ENCODE data around the gene KLB. TPM values are rescaled to one million over a fixed set of nuclear protein-coding genes. Genes with fewer than 3 reads are reported as not detected.
A peak's percentile ranks its signal among the peaks of the same experiment; 100 is the strongest.
"Not testable (repeated sequence)": the region's sequence is repeated elsewhere in the genome, so short reads cannot be mapped to it uniquely, and the experiment has no call there.

Gene KLB
- total RNA-seq, 8 experiments from 2014 or later, result 0.54 to 3.7 (median 0.80) TPM

GRCh38 chr4:39455486-39455885 lies 48.8 kb downstream of the KLB start:
- Histone ChIP-seq H3K27ac (no peak overlapping the region), H3K4me3 (no peak overlapping the region), H3K4me1 (replicated peaks in 1 of 2) (peaks cover 14 to 15% of the 10 kb centered on the region in 2 donors)
- WGBS, 10 experiments, result 78 to 100% (median 91%) methylated on average over 1 to 6 of the region's 6 CpGs; no CpG with 5 or more reads in 2 of the 10 experiments
- ATAC-seq (replicated peaks in 6 of 8), result no peak
- in situ Hi-C loops (cut with MboI; ENCODE audit: low pct_unique_long_range_greater_than_20kb in 2 of 9, low sequenced_read_pairs in 9 of 9, unreplicated experiment in 9 of 9), result loop anchor here in 2 of 9 experiments (25.0 kb wide), 1 partner anchor 507 kb away; no protein-coding TSS in a partner anchor

- Histone ChIP-seq H3K4me1 (replicated peaks in 1 of 2) (peaks cover 14 to 15% of the 10 kb centered on the region in 2 donors), H3K4me3 (peak overlapping the region; percentile 72 to 98 (median 79)), H3K27ac (no peak overlapping the region)
- 7 to 88% (median 78%) methylated on average over 1 to 10 of the region's 10 CpGs for WGBS, 10 experiments
- in situ Hi-C loops (cut with MboI; ENCODE audit: low pct_unique_long_range_greater_than_20kb in 2 of 9, low sequenced_read_pairs in 9 of 9, unreplicated experiment in 9 of 9), result loop anchor here in 2 of 9 experiments (25.0 kb wide), 1 partner anchor 505 kb away; no protein-coding TSS in a partner anchor
- ATAC-seq (replicated peaks in 6 of 8), result no peak
Observed at GRCh38 chr4:39456946-39457763, 50.4 kb downstream of the KLB start.

DNA sequence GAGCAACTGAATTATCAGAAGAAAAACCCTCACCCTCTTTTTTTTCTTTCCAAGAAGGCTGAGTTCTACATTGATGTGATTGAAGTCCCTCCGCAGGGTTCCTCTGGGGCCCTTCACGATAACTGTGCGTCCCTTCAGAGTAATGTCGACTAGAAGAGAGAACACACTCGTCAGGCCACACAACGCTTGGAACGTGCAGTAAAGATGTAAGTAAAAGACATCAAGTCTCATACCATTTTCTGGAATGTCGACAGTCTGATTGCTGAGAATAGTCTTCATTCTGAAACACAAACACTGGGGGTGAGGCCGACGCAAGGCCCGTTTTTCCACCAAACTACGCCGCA lies 51.4 kb downstream of the KLB start:
- 0 to 4% (median 0%) methylated on average over 2 to 5 of the region's 13 CpGs; no CpG with 5 or more reads in 4 of the 10 experiments for WGBS, 10 experiments
- in situ Hi-C loops (cut with MboI; ENCODE audit: low pct_unique_long_range_greater_than_20kb in 2 of 9, low sequenced_read_pairs in 9 of 9, unreplicated experiment in 9 of 9), result loop anchor here in 2 of 9 experiments (25.0 kb wide), 1 partner anchor 504 kb away; no protein-coding TSS in a partner anchor
- H3K4me3 ChIP-seq, result peak overlapping the region; percentile 72 to 98 (median 79)
- H3K27ac ChIP-seq, result peak overlapping the region; percentile 77 to 91
- H3K4me1 ChIP-seq (replicated peaks in 1 of 2), result peaks cover 14 to 15% of the 10 kb centered on the region in 2 donors
- ATAC-seq (replicated peaks in 6 of 8), result not testable (repeated sequence)

GRCh38 chr4:39458505-39459300 lies 52.0 kb downstream of the KLB start, which contains the start of the genes LIAS and RPL9:
Gene LIAS (plus strand): TSS chr4:39459056. CDS start chr4:39459118, 62 bp downstream.
Gene RPL9 (minus strand): TSS chr4:39458922. CDS start chr4:39458439, 483 bp downstream.
- in situ Hi-C loops (cut with MboI; ENCODE audit: low pct_unique_long_range_greater_than_20kb in 2 of 9, low sequenced_read_pairs in 9 of 9, unreplicated experiment in 9 of 9), result loop anchor here in 2 of 9 experiments (25.0 kb wide), 1 partner anchor 504 kb away; no protein-coding TSS in a partner anchor
- WGBS, 10 experiments, result 0 to 2% (median 0%) methylated on average over 5 to 35 of the region's 55 CpGs; no CpG with 5 or more reads in 3 of the 10 experiments
- ATAC-seq (replicated peaks in 6 of 8), result peak; percentile 85 to 98 (median 96)
- peaks cover 14 to 15% of the 10 kb centered on the region in 2 donors for H3K4me1 ChIP-seq (replicated peaks in 1 of 2)
- peak within 1 kb of the TSS; percentile 72 to 98 (median 79) for H3K4me3 ChIP-seq
- H3K27ac ChIP-seq, result peak within 1 kb of the TSS; percentile 77 to 91

GRCh38 chr4:39464886-39465501 lies 58.3 kb downstream of the KLB start:
- peak; percentile 43 to 97 (median 79) for ATAC-seq (replicated peaks in 6 of 8)
- in situ Hi-C loops (cut with MboI; ENCODE audit: low pct_unique_long_range_greater_than_20kb in 2 of 9, low sequenced_read_pairs in 9 of 9, unreplicated experiment in 9 of 9), result loop anchor here in 2 of 9 experiments (25.0 kb wide), 1 partner anchor 497 kb away; no protein-coding TSS in a partner anchor
- no peak overlapping the region for H3K4me3 ChIP-seq

GRCh38 chr4:39466747-39467146 lies 60.0 kb downstream of the KLB start:
- Histone ChIP-seq H3K27ac (no peak overlapping the region), H3K4me3 (no peak overlapping the region), H3K4me1 (replicated peaks in 1 of 2) (peaks cover 0 to 3% of the 10 kb centered on the region in 2 donors)
- in situ Hi-C loops (cut with MboI; ENCODE audit: low pct_unique_long_range_greater_than_20kb in 2 of 9, low sequenced_read_pairs in 9 of 9, unreplicated experiment in 9 of 9), result loop anchor here in 2 of 9 experiments (25.0 kb wide), 1 partner anchor 496 kb away; no protein-coding TSS in a partner anchor
- peak in 3 of 8 experiments; percentile 20 to 30 (median 26) for ATAC-seq (replicated peaks in 6 of 8)
- WGBS, 10 experiments, result 0 to 80% (median 38%) methylated on average over 1 to 4 of the region's 4 CpGs

More at GRCh38 chr4:39464886-39465501, 58.3 kb downstream of the KLB start:
- 7 to 93% (median 80%) methylated on average over 1 to 2 of the region's 2 CpGs; no CpG with 5 or more reads in 4 of the 10 experiments for WGBS, 10 experiments
- peak overlapping the region; percentile 65 to 72 for H3K27ac ChIP-seq
- H3K4me1 ChIP-seq (replicated peaks in 1 of 2), result peaks cover 2 to 4% of the 10 kb centered on the region in 2 donors

DNA sequence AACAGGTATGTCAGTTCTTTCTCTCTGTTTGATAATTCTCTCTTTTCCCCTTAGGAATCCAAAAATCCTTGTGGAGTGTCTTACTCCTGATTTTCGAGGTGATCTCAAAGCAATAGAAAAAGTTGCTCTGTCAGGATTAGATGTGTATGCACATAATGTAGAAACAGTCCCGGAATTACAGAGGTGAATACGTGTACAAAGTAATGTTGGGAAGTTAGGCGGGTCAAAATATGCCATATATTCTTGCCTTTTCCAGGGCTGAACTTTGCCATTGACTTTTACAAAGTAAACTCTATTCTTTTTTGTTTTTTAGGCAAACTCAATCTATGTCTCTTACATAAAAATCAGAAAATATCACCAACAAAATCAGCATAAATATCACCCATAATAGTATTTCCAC lies 60.7 kb downstream of the KLB start:
- H3K4me3 ChIP-seq, result no peak overlapping the region
- ATAC-seq (replicated peaks in 6 of 8), result peak in 3 of 8 experiments; percentile 67 to 73 (median 68)
- peaks cover 0 to 3% of the 10 kb centered on the region in 2 donors for H3K4me1 ChIP-seq (replicated peaks in 1 of 2)
- in situ Hi-C loops (cut with MboI; ENCODE audit: low pct_unique_long_range_greater_than_20kb in 2 of 9, low sequenced_read_pairs in 9 of 9, unreplicated experiment in 9 of 9), result loop anchor here in 2 of 9 experiments (25.0 kb wide), 1 partner anchor 495 kb away; no protein-coding TSS in a partner anchor
- 0 to 100% (median 64%) methylated on average over 1 to 4 of the region's 4 CpGs; no CpG with 5 or more reads in 2 of the 10 experiments for WGBS, 10 experiments
- no peak overlapping the region for H3K27ac ChIP-seq

GRCh38 chr4:39469429-39470077 lies 62.8 kb downstream of the KLB start:
- H3K4me1 ChIP-seq (replicated peaks in 1 of 2), result peaks cover 0 to 3% of the 10 kb centered on the region in 2 donors
- 0 to 95% (median 72%) methylated on average over 1 to 4 of the region's 4 CpGs for WGBS, 10 experiments
- H3K4me3 ChIP-seq, result no peak overlapping the region
- in situ Hi-C loops (cut with MboI; ENCODE audit: low pct_unique_long_range_greater_than_20kb in 2 of 9, low sequenced_read_pairs in 9 of 9, unreplicated experiment in 9 of 9), result loop anchor here in 2 of 9 experiments (25.0 kb wide), 1 partner anchor 493 kb away; no protein-coding TSS in a partner anchor
- peak; percentile 44 to 78 (median 66) for ATAC-seq (replicated peaks in 6 of 8)
- no peak overlapping the region for H3K27ac ChIP-seq

GRCh38 chr4:39470402-39470801 lies 63.7 kb downstream of the KLB start:
- WGBS, 10 experiments, result 75 to 100% (median 100%) methylated on average over 1 of the region's 1 CpG; no CpG with 5 or more reads in 1 of the 10 experiments
- H3K27ac ChIP-seq, result no peak overlapping the region
- in situ Hi-C loops (cut with MboI; ENCODE audit: low pct_unique_long_range_greater_than_20kb in 2 of 9, low sequenced_read_pairs in 9 of 9, unreplicated experiment in 9 of 9), result loop anchor here in 2 of 9 experiments (25.0 kb wide), 1 partner anchor 492 kb away; no protein-coding TSS in a partner anchor
- no peaks in the 10 kb centered on the region for H3K4me1 ChIP-seq (replicated peaks in 1 of 2)
- ATAC-seq (replicated peaks in 6 of 8), result no peak
- H3K4me3 ChIP-seq, result no peak overlapping the region

DNA sequence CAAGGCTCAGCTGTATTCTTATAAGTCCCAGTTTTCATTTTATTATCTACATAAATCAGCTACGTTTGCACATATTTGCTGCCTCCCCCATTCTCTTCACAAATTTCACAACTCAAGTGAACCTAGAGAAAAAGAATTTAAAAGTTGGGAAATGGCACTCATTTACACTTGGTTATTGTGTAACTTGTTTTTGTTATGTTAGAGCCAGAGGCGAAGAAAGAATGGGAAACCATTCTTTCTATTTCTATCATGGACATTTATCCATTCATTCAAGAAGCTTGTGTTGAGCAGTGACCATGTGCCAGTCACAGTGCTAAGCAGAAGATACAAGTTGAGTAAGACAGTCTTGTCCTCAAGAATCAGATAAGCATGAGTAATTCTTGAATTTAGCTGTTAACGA lies 65.7 kb downstream of the KLB start:
- in situ Hi-C loops (cut with MboI; ENCODE audit: low pct_unique_long_range_greater_than_20kb in 2 of 9, low sequenced_read_pairs in 9 of 9, unreplicated experiment in 9 of 9), result loop anchor here in 2 of 9 experiments (25.0 kb wide), 1 partner anchor 490 kb away; no protein-coding TSS in a partner anchor
- no peak for ATAC-seq (replicated peaks in 6 of 8)
- 63 to 100% (median 85%) methylated on average over 1 to 3 of the region's 3 CpGs; no CpG with 5 or more reads in 1 of the 10 experiments for WGBS, 10 experiments
- H3K4me3 ChIP-seq, result no peak overlapping the region
- H3K4me1 ChIP-seq (replicated peaks in 1 of 2), result no peaks in the 10 kb centered on the region
- no peak overlapping the region for H3K27ac ChIP-seq

GRCh38 chr4:39476187-39476895 lies 69.6 kb downstream of the KLB start:
- peak in 2 of 8 experiments; percentile 33 to 56 for ATAC-seq (replicated peaks in 6 of 8)
- Histone ChIP-seq H3K27ac (no peak overlapping the region), H3K4me1 (replicated peaks in 1 of 2) (no peaks in the 10 kb centered on the region), H3K4me3 (no peak overlapping the region)
- WGBS, 10 experiments, result 63 to 100% (median 83%) methylated on average over 1 to 5 of the region's 5 CpGs; no CpG with 5 or more reads in 3 of the 10 experiments
- in situ Hi-C loops (cut with MboI; ENCODE audit: low pct_unique_long_range_greater_than_20kb in 2 of 9, low sequenced_read_pairs in 9 of 9, unreplicated experiment in 9 of 9), result no loop called here
